Fibroblast of skin of right biceps (primary cell): ENCODE measurements around the gene TMEM256.

Experiments
- DNase-seq: peaks from one replicate; pipeline ENCODE4 v3.0.0-alpha.2; 2013

TMEM256 gene

DNA sequence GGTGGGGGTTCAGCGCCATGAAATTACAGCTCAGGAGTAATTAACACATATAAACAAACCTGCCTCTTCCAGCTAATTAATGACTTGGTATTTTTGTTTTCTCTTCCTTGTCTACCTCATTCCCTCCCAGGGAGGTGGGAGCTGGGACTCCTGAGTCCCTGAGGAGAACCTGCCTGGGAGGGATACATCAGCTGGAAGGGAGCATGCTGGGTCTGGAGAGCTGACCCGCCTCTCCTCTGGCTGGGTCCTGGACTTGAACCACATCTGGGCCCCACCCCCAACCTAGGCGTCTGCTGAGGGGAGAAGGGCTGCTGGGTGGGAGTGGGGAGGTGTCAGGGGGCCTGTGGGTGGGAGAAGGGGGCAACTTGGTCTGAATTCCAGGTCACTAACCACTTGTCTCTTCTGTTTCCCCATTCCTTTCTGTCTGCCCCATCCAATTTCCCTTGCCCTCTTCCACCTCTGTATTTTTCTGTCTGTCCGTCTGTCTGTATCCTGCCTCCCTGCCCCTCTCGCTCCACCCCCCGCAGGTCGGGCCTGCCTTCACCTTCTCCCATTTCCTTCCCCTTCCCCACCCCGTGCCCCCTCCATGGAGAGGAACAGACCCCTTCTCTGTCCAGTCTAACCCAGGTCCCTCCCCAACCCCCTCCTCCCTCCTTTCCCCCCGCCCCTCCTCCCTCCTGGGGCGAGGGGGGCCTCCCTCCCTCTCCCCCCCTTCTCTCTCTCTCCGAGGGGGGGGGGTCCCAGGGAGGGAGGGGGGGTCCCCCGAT, 3.8 kb upstream of the TMEM256 start, which contains the start of gene NLGN2:
Gene NLGN2, plus strand, starts transcription at position 361 of the 767 bp plus-strand sequence. CDS start 411 bp downstream, outside the sequence.
- DNase-seq: no peak

DNA sequence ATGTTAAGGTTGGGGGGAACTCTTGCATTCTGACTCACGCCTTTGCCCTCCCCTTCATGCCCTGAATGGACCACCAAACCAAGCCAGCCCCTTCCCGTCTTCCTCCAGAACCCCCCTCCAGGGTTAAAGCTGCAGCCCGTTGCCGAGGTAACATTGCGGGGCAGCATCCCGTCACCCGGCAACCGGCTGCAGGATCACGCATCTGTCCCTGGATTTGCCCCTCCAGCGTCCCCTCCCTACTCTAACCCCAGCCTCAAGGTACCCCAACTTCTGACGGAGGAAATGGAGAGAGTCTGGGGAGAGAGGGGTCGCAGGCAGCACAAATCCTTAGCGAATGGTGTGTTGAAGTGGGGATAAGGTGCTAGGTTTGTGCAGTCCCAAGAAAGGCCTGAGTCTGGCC, 3.2 kb upstream of the TMEM256 start:
- no peak for DNase-seq

DNA sequence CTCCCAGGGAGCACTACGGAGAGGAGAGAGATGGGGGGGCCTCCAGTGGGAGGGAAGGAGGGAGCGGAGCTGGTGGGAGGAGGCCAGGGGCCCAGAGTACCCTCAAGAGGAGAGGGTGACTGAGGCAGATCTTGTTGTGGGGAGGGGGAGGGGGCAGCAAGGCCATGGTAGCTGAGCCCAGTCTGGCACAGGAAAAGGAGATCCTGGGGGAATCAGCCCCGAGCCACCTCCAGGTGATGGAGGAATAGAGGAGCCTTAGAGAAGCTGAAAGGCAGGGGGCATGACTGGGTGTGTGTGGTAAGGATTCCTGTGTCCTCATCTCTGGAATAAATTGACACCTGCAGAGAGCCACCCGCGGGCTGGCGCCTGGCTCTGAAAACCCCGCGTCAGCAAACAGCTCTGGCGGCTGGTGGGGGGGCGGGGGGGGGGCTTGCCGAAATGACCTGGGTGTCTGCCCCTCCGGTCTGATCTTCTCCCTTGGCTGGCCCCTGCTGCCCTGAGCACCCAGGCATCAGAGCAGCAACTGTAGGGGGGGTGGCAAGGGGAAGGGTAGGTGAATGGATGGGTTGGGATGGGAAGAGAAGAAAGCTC, 2.4 kb upstream of the TMEM256 start:
- DNase-seq: no peak

DNA sequence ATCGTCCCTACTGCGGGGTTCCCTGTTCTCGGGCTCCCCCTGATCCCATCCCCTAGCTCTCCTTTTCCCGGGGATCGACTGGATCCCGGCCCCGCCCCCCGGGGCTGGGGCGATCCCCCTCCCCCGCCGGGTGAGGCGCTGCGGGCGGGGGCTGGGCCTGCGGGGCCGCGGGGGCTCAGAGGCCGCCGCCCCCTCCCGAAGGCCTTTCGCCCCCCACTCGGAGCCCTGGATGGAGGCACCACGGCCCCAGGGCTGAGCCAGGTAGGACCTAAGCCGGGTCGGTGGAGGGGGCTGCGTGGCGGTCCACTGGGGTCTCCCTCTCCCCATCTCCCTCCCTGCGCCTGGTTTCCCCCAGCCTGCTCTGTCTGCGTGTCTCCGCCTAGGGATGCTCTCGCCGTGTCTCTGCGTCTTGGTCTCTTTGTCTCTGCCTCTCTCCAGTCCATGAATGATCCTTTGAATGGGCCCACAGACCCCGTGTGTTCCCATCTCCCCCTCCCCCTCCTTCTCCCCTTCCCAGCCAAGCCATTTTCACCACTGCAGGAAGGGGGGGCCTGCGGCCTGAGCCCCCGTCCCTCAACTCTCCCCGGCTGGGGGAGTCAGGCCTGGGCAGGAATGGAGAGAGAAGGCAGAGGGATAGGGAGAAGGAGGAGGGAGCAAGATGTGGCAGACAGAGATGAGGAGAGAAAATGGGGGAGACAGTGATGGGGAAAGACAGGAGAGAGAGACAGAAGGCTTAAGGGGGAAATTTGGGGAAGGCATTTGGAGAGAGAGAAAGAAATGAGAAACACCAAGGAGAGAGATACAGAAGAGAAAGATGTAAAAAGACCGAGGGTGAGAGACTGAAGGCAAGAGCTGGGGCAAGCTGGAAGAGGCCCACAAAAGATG, 1.7 kb upstream of the TMEM256 start:
- DNase-seq: peak; percentile 21

DNA sequence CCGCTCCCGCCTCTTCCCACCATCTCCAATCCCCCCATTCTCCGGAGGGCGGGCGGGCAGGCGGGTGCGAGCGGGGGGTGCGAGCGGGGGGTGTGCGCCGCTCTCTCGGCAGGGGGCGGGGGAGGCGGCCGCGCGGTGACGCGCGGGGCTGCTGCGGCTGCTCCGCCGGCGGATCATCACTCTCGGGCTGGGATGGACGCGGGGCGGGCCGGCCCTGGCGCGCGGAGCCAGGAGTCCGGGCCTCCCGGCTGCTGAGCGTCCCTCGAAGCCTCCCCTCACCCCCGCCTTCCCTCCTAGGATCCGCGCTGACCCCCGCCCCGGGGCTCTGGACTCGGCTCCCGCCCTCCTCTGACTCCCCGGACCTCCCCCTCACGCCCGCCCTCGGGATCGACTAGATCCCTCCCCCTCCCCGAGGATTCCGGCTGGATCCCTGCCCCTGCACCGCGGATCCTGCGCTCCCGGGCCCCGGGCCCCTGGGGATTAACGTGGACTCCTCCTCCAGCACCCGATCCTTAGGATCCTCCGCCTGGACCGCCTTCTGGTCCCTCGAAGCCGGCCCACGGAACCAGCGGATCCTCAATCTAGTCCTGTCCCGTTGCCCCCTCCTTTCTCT, 946 bp upstream of the TMEM256 start:
- no peak for DNase-seq

DNA sequence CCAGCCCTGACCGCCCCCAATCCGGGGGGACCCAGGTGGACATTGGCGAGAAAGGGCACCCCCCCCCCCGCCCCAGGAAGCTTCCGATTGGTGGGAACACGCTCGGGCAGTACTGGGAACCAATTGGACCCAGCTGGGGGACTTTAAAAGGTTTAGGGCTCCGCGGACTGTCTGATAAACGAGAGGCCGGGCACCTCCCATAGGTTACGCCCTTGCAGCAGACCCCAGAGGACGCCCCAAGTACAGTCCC, 245 bp downstream of the TMEM256 start:
- no peak for DNase-seq

DNA sequence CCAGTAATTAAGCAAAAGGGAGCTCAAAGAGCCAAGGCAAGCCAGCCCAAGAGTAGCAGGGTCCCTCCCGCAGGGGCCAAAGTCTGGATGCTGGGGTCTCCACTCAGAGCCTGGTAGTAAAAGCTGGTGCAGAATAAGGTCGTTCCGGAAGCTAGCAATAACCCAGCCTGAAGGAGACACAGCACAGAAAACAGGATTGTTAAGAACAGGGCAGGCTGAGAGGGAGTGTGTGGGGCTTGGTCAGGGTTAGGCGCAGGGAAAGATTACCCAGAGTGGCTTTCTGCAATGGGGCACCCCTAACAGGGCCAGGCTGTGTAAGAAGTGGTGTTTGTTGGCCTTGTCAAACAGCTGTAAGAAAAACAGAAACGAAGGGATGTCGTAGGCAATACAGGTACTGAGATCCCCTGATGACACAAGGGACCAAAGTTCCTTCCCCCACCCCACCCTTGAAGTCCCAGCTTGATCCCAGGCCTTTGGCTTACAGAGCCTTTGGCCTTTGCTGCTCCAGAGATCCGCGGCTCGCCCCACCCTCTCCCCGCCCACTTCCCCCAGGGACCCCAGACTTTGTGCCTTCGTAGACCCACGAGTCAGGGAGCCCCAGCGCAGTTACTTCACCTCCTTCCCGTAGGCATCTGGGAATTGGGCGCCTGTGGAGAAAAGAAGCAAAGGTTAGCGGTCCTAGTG, 712 bp downstream of the TMEM256 start:
- no peak for DNase-seq

DNA sequence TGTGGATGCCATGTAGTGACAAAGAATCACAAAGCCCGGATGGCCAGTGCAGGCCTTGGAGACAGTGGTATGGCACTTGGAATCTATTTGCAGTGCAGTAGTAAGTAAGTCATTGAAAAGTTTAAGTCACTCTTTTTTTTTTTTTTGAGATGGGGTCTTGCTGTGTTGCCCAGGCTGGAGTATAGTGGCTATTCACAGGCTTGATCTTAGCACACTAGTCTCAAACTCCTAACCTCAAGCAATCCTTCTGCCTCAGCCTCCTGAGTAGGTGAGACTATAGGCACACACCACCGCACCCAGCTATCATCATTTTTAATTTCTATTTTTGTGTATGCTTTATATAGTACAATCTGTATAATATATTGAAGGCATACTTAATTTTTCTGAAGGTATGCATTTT, 5.3 kb downstream of the TMEM256 start:
- DNase-seq: no peak

DNA sequence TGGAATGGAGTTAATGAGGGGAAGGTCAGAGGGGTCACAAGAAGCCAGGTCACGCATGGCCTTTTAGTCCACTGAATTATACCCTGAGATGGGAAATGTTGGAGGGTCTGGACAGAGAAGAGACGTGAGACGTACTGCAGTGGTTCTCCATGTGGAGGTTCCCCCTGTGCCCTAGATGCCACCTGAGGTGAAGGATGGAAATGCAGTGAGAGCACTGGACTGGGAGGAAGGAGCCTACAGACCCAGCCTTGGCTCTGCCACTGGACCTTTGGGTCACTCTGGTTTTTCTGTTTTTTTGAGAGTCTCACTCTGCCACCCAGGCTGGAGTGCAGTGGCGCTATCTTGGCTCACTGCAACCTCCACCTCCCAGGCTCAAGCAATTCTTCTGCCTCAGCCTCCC, 7.8 kb downstream of the TMEM256 start:
- no peak for DNase-seq

DNA sequence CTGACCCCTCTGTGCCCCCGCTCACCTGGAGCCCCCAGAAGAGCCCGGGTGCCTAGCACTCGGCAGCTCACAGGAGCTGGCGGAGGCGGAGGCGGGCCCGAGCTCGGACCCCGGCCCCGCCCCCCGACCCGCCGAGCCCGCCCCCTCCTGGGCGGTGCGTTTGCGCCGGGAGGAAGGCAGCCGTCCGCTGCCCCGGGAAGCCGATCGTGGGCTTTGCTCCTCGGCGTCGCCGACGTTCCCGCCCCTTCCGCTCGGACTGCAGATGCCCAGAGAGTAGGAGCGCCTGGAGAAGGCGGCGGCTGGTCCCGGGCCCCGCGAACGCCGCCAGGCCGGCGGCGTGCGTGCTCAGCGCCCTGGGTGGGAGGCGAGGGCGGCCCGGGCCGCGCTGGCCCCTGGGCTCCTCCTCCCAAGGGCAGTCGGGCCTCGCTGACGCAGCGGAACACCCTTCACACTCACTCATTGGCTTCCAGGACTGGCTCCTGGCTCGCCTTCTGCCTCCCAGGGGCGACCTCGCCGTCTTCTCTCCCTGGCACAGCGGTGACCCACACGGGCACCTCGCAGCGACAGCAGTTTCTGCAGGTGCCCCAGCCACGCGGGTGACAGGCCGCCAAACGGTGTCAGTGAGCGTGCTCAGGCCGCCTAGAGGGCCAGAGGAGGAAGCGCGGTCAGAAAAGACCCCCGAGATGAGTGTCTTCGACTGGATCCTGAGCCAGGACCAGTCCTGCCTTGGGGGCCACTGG, 9.3 kb downstream of the TMEM256 start, which contains the start of gene PLSCR3:
Gene PLSCR3, minus strand, starts transcription at position 74 of the 740 bp plus-strand sequence. CDS start 415 bp downstream, outside the sequence.
- DNase-seq: peak; percentile 85

DNA sequence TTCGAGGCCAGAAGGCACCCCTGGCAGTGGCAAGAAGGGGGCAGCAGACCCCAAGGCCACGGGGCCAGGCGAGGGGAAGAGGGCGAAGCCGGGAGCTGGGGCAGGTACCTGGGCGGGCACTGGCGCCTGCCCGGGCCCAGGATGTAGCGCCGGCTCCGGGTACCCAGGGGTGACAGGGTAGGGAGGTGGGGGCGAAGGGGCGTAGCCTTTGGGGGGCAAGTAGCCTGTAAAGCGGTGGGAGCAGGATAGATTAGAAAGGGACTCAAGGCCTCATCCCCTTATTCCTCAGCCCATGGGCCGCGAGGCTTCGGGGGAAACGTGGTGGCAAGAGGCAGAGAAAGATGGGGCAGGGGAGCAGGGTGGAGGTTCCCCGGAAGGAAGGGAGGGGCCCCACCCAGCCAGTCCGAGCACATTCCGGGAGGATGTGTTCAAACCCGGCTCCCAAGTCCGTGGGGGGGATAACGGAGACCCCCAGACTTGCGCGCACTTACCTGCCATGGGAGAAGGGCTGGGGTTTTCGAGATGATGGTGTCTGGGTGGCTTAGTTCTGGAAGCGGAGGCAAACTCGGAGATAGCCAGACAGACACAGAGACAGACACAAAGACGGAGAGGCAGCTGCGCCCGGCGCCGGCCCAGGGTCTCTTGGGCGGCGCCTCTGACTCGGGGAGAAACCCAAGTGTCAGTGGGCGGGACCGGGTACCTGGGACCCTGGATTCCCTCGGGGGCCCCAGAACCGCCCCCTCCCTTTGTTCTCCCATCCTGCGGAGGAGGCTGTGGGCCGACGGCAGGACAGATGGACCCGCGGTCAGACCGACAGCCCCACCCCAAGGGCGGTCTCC, 10.1 kb downstream of the TMEM256 start:
- DNase-seq: peak; percentile 22

DNA sequence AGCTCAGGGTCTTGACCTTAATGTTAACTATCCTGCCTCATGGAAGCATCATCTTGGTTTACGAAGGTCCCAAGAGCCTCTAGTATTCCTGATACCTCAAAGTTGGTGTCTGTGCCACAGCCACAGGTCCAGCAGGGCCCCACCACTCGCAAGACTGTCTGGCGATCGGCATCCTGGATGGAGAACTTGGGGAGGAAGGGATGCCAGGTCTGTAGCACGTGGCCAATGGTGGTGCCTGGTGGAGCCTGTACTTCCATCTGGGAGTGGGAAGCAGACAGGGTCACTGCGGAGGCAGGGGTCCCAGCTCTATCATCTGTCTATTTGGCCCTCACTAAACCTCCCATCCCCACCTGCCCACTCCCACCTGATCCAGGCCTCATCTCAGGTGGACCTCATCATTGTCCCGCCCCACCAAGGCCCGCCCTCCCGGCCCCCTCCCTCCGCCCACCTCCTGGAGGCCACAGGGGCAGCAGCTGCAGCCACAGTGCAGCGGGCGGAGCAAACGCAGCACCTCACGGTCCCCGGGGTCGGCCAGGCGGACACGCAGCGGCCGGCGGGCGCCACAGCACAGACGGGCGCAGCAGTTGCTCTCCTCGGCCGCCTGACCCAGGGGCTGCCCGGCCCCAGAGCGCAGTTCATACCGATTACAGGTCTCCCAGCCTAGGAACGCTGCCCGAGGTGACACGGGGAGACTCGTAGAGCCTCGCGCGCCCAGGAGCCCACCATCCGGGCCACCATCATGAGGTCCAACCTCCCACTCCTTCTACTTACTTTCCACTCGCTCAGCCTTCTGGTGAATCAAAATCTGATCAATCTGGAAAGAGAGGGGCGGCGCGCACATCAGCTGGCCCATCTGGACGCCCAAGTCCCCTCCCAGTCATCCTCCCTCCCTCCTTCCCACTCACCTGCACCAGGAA, 10.9 kb downstream of the TMEM256 start:
- no peak for DNase-seq

DNA sequence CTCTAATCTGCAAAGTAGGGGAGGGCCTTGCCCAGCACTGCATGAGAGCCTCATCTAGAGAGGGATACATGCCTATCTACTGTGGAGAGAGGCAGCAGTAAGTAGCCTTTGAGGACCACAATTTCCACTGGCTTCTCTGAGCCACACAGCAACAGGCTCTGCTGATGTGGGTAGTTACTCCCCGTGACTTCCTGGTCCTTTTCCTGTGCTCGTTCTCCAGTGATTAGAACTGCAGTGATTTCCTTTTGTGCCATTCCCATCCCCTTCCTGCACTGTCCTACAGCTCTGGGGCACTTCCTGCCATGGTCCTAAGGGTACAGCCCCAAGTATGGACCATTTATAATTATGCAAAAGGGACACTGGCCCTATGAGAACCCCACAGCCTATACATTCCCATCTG, 12.6 kb downstream of the TMEM256 start:
- no peak for DNase-seq

DNA sequence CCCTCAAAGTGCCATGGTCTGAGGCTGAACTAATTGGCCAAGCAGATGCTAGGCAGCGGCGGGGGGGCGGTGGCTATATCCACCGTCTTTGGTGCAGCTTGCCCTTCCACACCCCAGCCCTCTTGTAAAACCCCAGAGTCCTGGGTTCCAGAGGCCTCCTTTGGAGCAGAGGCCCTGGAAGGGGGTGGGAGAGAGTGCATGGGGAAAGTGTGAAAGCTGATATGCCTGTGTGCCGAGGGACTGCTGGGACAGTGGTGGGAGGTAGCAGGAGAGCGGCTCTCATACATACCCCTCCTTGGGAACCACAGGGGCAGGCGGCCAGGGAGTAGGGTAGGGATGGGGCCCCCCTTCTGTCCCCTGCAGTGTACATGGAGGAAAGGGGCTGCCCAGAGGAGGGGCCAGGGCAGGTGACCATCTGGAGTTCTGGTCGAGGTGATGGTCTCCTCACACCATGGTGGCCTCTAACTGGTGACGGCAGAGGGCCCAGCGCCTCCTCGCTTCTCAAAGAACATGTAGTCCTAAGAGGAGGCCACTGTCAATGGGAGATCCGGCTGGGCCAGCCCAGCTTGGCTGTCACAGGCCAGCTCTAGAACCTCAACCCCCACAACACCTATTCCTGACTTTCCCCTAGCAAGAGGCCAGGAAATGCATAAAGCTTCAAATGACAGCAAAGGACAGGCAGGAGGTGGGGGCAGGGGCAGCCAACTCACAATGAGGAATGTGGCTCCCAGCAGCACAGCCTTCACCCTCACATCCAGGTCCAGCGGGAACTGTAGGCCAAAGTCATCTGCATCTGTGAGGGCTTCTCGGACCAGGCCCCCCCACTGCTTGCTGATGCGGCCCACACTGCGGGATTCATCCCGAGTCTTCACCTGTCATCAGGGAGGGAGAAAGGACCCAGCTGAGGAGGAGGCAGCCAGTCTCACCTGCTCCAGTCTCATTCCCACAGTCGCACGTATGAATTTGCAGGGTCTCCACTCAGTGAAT, 13.7 kb downstream of the TMEM256 start:
- DNase-seq: no peak

DNA sequence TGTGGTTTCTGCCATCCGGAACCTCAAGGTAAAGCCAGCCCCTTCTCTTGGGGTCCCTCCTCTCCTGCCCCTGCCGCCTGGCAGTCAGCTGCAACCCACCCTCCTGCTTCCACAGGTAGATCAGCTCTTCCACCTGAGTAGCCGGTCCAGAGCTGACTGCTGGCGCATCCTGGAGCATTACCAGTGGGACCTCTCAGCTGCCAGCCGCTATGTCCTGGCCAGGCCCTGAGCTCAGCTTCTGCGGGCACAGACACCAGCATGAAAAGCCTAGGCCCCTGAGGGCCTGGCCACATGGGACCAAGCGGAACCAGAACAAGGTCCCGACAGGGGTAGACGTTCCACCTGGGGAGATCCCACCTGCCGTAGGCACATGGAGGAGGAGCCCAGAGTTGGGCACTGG, 15.0 kb downstream of the TMEM256 start:
- no peak for DNase-seq

DNA sequence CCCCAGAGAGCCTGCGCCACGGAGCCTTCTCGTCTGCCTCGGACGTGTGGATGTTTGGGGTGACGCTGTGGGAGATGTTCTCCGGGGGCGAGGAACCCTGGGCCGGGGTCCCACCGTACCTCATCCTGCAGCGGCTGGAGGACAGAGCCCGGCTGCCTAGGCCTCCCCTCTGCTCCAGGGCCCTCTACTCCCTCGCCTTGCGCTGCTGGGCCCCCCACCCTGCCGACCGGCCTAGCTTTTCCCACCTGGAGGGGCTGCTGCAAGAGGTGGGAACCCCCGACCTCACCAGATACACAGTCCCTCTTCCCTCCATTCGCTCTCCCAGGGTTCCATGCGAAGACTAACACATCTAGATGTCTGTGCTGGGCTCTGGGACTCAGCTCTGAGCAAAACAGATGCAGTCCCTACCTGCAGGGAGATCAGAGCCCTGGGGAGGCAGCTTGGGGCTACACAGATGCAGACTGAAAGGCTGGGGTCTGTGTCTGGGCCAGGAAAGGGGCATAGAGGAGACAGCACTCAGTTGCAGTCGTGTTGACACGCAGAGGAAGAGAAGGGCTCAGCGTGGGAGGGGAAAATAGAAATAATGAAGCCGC, 19.3 kb downstream of the TMEM256 start:
- DNase-seq: no peak

DNA sequence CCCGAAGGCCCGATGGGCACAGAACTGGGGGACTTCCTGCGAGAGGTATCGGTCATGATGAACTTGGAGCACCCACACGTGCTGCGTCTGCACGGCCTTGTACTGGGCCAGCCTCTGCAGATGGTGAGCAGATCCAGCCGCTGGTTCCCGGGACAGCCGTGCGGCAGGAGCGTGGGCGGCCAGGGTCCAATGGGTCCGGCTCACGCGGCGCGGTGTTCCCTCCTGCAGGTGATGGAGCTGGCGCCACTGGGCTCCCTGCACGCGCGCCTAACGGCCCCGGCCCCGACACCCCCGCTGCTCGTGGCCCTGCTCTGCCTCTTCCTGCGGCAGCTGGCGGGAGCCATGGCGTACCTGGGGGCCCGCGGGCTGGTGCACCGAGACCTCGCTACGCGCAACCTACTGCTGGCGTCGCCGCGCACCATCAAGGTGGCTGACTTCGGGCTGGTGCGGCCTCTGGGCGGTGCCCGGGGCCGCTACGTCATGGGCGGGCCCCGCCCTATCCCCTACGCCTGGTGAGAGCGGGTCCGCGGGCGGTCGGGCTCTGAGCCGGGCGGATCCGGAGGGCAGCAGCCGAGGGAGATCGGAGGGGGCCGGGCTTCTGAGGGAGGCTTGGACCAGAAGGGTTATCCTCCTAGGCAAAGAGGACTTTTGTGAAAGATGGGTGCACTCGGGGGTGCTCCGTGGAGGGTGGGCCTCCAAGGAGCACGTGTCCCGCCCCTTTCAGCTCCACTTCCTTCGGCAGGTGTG, 20.0 kb downstream of the TMEM256 start:
- DNase-seq: peak; percentile 31

DNA sequence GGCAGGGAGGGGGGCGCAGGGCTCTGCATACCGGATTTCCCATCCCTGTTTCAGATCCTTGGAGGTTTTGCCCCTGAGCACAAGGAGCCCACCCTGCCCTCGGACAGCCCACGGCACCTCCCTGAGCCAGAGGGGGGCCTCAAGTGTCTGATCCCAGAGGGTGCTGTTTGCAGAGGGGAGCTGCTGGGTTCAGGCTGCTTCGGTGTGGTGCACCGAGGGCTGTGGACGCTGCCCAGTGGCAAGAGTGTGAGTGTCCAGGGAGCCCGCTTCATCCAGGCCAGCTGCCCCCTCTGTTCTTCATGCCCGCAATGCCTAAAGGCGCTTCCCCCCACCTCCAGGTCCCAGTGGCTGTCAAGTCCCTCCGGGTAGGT, 20.5 kb downstream of the TMEM256 start:
- DNase-seq: no peak
